HepG2 (cell line): ENCODE results near the gene PSMC5. TPM values are rescaled to one million over a fixed set of nuclear protein-coding genes. Genes with fewer than 3 reads are reported as not detected.

Source experiments
- ATAC-seq: fragments of 200-7000 bp; cut with Tn5 transposase; 3 replicates; pipeline ENCODE4 v1.9.1; 2020; ENCODE audit warnings: mild to moderate bottlenecking, moderate library complexity
- BruUV-seq: library from RNA; stranded (reverse); fragments of 400-500 nt; replicated peaks from 2 replicates; lab custom pipeline; 2021; lab: Mats Ljungman, UMichigan
- CTCF ChIA-PET: fragments of 300-600 bp; formaldehyde crosslinking; extraction: SDS; loops from one replicate; lab custom pipeline; 2021; ENCODE audit warnings: low total read pairs, inconsistent platforms, low intra/inter-chr PET ratio; lab: Yijun Ruan, JAX
- POLR2A ChIA-PET: fragments of 350-600 bp; sonication (Branson Sonifier 250); formaldehyde crosslinking; loops from one replicate; lab custom pipeline; 2020; ENCODE audit warnings: antibody characterized with exemption, inconsistent platforms; lab: Yijun Ruan, JAX
- DNase-seq: peaks from one replicate; pipeline ENCODE4 v3.0.0-alpha.2; 2015; ENCODE audit warnings: low spot score
- FAIRE-seq: peaks from 3 replicates; lab custom pipeline; 2011; peaks lifted over from hg19 to GRCh38; lab: Jason Lieb, UNC
- H2AFZ ChIP-seq: one replicate; pipeline ENCODE4 v1.6.1; 2011; ENCODE audit warnings: low read length, inconsistent platforms
- H3K27ac ChIP-seq: fragments of 300-600 bp; 3 replicates; pipeline ENCODE4 v1.8.0; 2011; ENCODE audit warnings: mixed run types, mild to moderate bottlenecking, mixed read lengths, low read length, inconsistent platforms; ENCODE audit not compliant: insufficient read depth; ENCODE audit errors: extremely low read length
- H3K27me3 ChIP-seq, 2 experiments: fragments of 200-600 bp in 1 of 2; 2 replicates in 1 of 2; 3 replicates in 1 of 2; pipeline versions ENCODE4 v1.6.0 to v1.8.0; 2011; ENCODE audit warnings: low read length in 2 of 2, mild to moderate bottlenecking in 2 of 2, moderate library complexity in 2 of 2, inconsistent platforms in 1 of 2; ENCODE audit not compliant: insufficient read depth in 2 of 2, control insufficient read depth in 1 of 2
- H3K36me3 ChIP-seq, 2 experiments: fragments of 200-600 bp in 1 of 2; replicated peaks in 1 of 2; 2 replicates in 1 of 2; 3 replicates in 1 of 2; pipeline versions ENCODE4 v1.5.1 to v1.8.0; 2011; ENCODE audit warnings: low read length in 2 of 2, inconsistent platforms in 1 of 2; ENCODE audit not compliant: insufficient read depth in 2 of 2, control insufficient read depth in 1 of 2
- H3K4me1 ChIP-seq: 2 replicates; pipeline ENCODE4 v1.5.1; 2012; ENCODE audit warnings: low read length, inconsistent platforms; ENCODE audit not compliant: insufficient read depth
- H3K4me2 ChIP-seq: 2 replicates; pipeline ENCODE4 v1.6.0; 2011; ENCODE audit warnings: low read depth, low read length, inconsistent platforms
- H3K4me3 ChIP-seq, 3 experiments: fragments of 200-600 bp in 1 of 3; sonication (generic), shearing (Covaris generic) in 1 of 3; replicated peaks in 1 of 3; 2 replicates each; pipeline ENCODE4 v1.5.1; 2011 to 2016; ENCODE audit warnings: low read length in 3 of 3, inconsistent platforms in 2 of 3, low read depth in 2 of 3, mild to moderate bottlenecking in 2 of 3, control low read depth in 1 of 3, mixed read lengths in 1 of 3; ENCODE audit not compliant: insufficient read depth in 1 of 3
- H3K79me2 ChIP-seq: one replicate; pipeline ENCODE4 v1.6.1; 2011; ENCODE audit warnings: low read length, inconsistent platforms; ENCODE audit not compliant: insufficient read depth
- H3K9ac ChIP-seq: 2 replicates; pipeline ENCODE4 v1.6.0; 2011; ENCODE audit warnings: mild to moderate bottlenecking, low read depth, low read length, inconsistent platforms; ENCODE audit not compliant: insufficient read depth
- H3K9me3 ChIP-seq: 2 replicates; pipeline ENCODE4 v1.5.1; 2012; ENCODE audit warnings: mild to moderate bottlenecking, low read length
- H4K20me1 ChIP-seq: 2 replicates; pipeline ENCODE4 v1.6.0; 2011; ENCODE audit warnings: inconsistent platforms, mild to moderate bottlenecking, low read length, moderate library complexity; ENCODE audit not compliant: insufficient read depth
- GFI1 ChIP-seq: sonication (generic); formaldehyde crosslinking; IDR thresholded peaks from 2 replicates; pipeline ENCODE4 v1.5.0; 2020; ENCODE audit warnings: missing genetic modification reagents, mild to moderate bottlenecking, borderline replicate concordance
- NR0B2 ChIP-seq: sonication (generic); formaldehyde crosslinking; IDR thresholded peaks from 2 replicates; pipeline ENCODE4 v1.4.0; 2020; ENCODE audit warnings: mild to moderate bottlenecking, missing genetic modification reagents
- PAF1 ChIP-seq: IDR thresholded peaks from 2 replicates; pipeline ENCODE4 v1.6.1; 2016; ENCODE audit warnings: missing genetic modification reagents, missing compliant biosample characterization
- PCBP2 ChIP-seq: fragments of 200-400 bp; formaldehyde crosslinking; optimal IDR thresholded peaks from 2 replicates; pipeline ENCODE3; 2018; ENCODE audit warnings: low read length, low read depth; ENCODE audit not compliant: poor library complexity, severe bottlenecking
- SIX4 ChIP-seq: sonication (generic); formaldehyde crosslinking; IDR thresholded peaks from 2 replicates; pipeline ENCODE4 v1.4.0; 2020; ENCODE audit warnings: missing genetic modification reagents
- SMARCE1 ChIP-seq: fragments of 450-650 bp; IDR thresholded peaks from 2 replicates; pipeline ENCODE4 v1.6.1; 2017; ENCODE audit warnings: borderline replicate concordance
- SP1 ChIP-seq, 2 experiments: fragments of 450-650 bp in 1 of 2; sonication (generic) in 1 of 2; formaldehyde crosslinking in 1 of 2; IDR thresholded peaks; 2 replicates each; pipeline versions ENCODE4 v1.4.0 to v1.6.1; 2016 to 2020; ENCODE audit warnings: missing genetic modification reagents in 1 of 2
- ZNF121 ChIP-seq: sonication (generic); formaldehyde crosslinking; IDR thresholded peaks from 2 replicates; pipeline ENCODE4 v1.5.0; 2020; ENCODE audit warnings: mild to moderate bottlenecking, missing genetic modification reagents
- ZNF224 ChIP-seq: sonication (generic); formaldehyde crosslinking; IDR thresholded peaks from 2 replicates; pipeline ENCODE4 v1.5.0; 2020; ENCODE audit warnings: mild to moderate bottlenecking, missing genetic modification reagents
- WGBS: methylation state at CpG from one replicate; pipeline ENCODE4 v1.1.6; 2017; ENCODE audit warnings: low lambda C conversion rate; 5-methylcytosine and 5-hydroxymethylcytosine counted together
- in situ Hi-C: cut with HindIII; loops from 2 replicates; pipeline ENCODE4 v1.10.0; 2017; ENCODE audit warnings: low pct_unique_long_range_greater_than_20kb; ENCODE audit not compliant: extremely low pct_ligation_motif_present
- intact Hi-C: fragments of 100-400 bp; cut with micrococcal nuclease; formaldehyde crosslinking; loops from one replicate; pipeline ENCODE4 v1.10.0; 2022; ENCODE audit not compliant: unreplicated experiment
- polyA plus RNA-seq, 8 experiments: library from polyadenylated mRNA; depleted of rRNA in 3 of 8; stranded (reverse) in 7 of 8; unstranded in 1 of 8; fragments of >200 nt; fragmentation: Illumina TruSeq in 4 of 8; extraction: Trizol in 4 of 8; gene quantifications; 2 replicates each; pipeline versions ENCODE4 v1.2.1 to v1.2.3, GENCODE V29; 2011 to 2016; ENCODE audit warnings: low read depth in 4 of 8, missing spikeins in 1 of 8, mixed read lengths in 1 of 8; ENCODE audit not compliant: insufficient read depth in 1 of 8
- total RNA-seq, 5 experiments: library from RNA; depleted of rRNA; stranded (reverse); fragments of >200 nt; fragmentation: Illumina TruSeq; extraction: Trizol; gene quantifications; 2 replicates each; pipeline ENCODE4 v1.2.3, GENCODE V29; 2016; ENCODE audit warnings: low read depth in 1 of 5

PSMC5 gene
- total and polyA plus RNA-seq, 2 of the 13 experiments (the other 11 are each of a cell fraction or from before 2014, with no cell fraction given) = 35.3 to 128 TPM

GRCh38 chr17:63823659-63824331 lies 3.4 kb upstream of the PSMC5 start:
- Histone ChIP-seq H3K9me3 (no peaks in the 10 kb centered on the region), H3K79me2 (peaks cover 33% of the 10 kb centered on the region), H3K27ac (no peak overlapping the region), H3K4me2 (no peak overlapping the region), H3K4me1 (peaks cover 27% of the 10 kb centered on the region), H4K20me1 (0 out of 2 replicates have a peak, but pooled peaks cover 3% of the 10 kb centered on the region), H3K36me3 (peaks cover 31 to 67% of the 10 kb centered on the region in 2 experiments), H2AFZ (no peak overlapping the region), H3K9ac (no peak overlapping the region), H3K27me3 (no peaks in the 10 kb centered on the region; a peak in 1 of 5 replicates), H3K4me3 (no peak overlapping the region)
- DNase-seq = no peak
- ATAC-seq = no peak
- ChIA-PET POLR2A (interaction anchor here (1.2 kb wide), 1 partner anchor 50 kb away, joined by 5 read pairs; the partner anchor contains the start of genes CCDC47 and DDX42), CTCF (no interaction called here)
- WGBS = 97% methylated on average over 13 of the region's 13 CpGs
- intact Hi-C loops = no loop called here
- no peak for FAIRE-seq
- no peak for TF ChIP-seq GFI1
- 0 out of 2 replicates have a peak, but pooled peaks have one; percentile 4 for TF ChIP-seq ZNF121 (CRISPR knock-in tag)
- TF ChIP-seq SMARCE1 = no peak
- TF ChIP-seq SP1 (IDR thresholded peaks at IDR 0.05) = no peak
- TF ChIP-seq SP1 (CRISPR knock-in tag; IDR thresholded peaks at IDR 0.05) = no peak
- no peak for TF ChIP-seq NR0B2 (CRISPR knock-in tag)
- TF ChIP-seq ZNF224 (CRISPR knock-in tag) = no peak
- TF ChIP-seq PAF1 (CRISPR knock-in tag) = 0 out of 2 replicates have a peak, but pooled peaks have one; percentile 19
- no peak for TF ChIP-seq PCBP2
- no peak for TF ChIP-seq SIX4
- in situ Hi-C loops = no loop called here
- no TSS peak for BruUV-seq
